ENCODE results near the gene NOS3. TPM values are rescaled to one million over a fixed set of nuclear protein-coding genes. Genes with fewer than 3 reads are reported as not detected.

The NOS3 gene
- total RNA-seq, 5 donors from 2014 or later (not counting 1 experiment from before 2014, with no cell fraction given) = 4.8 to 10.1 (median 5.0) TPM

DNA sequence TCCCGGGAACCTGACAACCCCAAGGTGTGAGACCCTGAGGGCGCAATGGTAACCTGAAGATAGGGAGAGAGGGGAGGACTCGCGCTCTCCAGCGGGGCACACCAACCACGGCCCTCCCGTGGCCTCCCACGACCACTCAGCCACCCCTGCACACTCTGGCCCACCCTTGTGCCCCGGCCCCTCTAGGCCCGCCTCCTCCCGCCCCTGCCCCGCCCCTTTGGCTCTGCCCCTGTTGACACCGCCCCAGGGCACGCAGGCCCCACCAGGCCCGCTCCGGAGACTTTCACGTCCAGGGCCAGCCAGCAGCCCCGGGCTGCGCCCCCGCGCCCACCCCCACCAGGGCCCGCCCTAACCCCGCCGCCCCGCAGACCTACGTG, 22.5 kb downstream of the NOS3 start:
- Histone ChIP-seq H3K9me3 (no peaks in the 10 kb centered on the region), H3K4me1 (ENCODE audit: control insufficient read depth in 1 of 2, extremely low read depth in 1 of 2, insufficient read depth in 2 of 2, low read length in 2 of 2) (peaks cover 48 to 98% of the 10 kb centered on the region in 2 experiments), H3K27me3 (replicated peaks in 1 of 2; ENCODE audit: control insufficient read depth in 2 of 2, extremely low read depth in 1 of 2, insufficient read depth in 2 of 2, low read length in 1 of 2) (peaks cover 0 to 13% of the 10 kb centered on the region in 2 experiments), H3K36me3 (ENCODE audit: control insufficient read depth in 2 of 2, extremely low read depth in 1 of 2, insufficient read depth in 1 of 2, low read length in 1 of 2) (no peaks in the 10 kb centered on the region), H3K27ac (ENCODE audit: low read length) (peak overlapping the region; percentile 95), H3K4me3 (ENCODE audit: control insufficient read depth in 1 of 2, extremely low read depth in 1 of 2, low read length in 1 of 2) (peak overlapping the region in 1 of 2 donors; percentile 30)
- DNase-seq = no peak
- POLR2A ChIA-PET = interaction anchor here (0.8 to 1.6 kb wide), 3 partner anchors 13 to 15 kb away, joined by 3 to 11 read pairs (median 10); partner anchors contain the start of gene ABCB8 (in 2 of the 2)
- 10% methylated on average over 14 of the region's 26 CpGs for WGBS (ENCODE audit: insufficient coverage)
- Mint-ChIP-seq H3K4me3 (peak overlapping the region; percentile 84 to 96 (median 90)), H3K9me3 (no peaks in the 10 kb centered on the region), H3K4me1 (peaks cover 76 to 92% (median 80%) of the 10 kb centered on the region in 3 donors), H3K36me3 (peaks cover 10% of the 10 kb centered on the region), H3K27ac (peak overlapping the region; percentile 95 to 98), H3K27me3 (peaks cover 0 to 3% of the 10 kb centered on the region in 2 donors)
- ATAC-seq (replicated peaks in 1 of 4) = peak in 1 of 4 experiments; percentile 4
- CTCF ChIA-PET = interaction anchor here in 1 of 2 donors (0.7 to 1.3 kb wide), 5 partner anchors 15 to 235 kb away, joined by 3 to 19 read pairs (median 3); partner anchors contain the start of gene ABCB8

DNA sequence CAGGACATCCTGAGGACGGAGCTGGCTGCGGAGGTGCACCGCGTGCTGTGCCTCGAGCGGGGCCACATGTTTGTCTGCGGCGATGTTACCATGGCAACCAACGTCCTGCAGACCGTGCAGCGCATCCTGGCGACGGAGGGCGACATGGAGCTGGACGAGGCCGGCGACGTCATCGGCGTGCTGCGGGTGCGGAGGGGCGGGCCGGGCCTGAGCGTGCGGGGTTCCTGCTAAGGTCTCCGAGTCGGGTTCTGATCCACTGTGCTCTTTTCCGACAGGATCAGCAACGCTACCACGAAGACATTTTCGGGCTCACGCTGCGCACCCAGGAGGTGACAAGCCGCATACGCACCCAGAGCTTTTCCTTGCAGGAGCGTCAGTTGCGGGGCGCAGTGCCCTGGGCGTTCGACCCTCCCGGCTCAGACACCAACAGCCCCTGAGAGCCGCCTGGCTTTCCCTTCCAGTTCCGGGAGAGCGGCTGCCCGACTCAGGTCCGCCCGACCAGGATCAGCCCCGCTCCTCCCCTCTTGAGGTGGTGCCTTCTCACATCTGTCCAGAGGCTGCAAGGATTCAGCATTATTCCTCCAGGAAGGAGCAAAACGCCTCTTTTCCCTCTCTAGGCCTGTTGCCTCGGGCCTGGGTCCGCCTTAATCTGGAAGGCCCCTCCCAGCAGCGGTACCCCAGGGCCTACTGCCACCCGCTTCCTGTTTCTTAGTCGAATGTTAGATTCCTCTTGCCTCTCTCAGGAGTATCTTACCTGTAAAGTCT, 23.1 kb downstream of the NOS3 start:
- POLR2A ChIA-PET = interaction anchor here (0.6 to 1.6 kb wide), 4 partner anchors 12 to 1410 kb away, joined by 3 to 11 read pairs (median 6); partner anchors contain the start of gene ABCB8 (in 2 of the 2)
- WGBS (ENCODE audit: insufficient coverage) = 10% methylated on average over 52 of the region's 55 CpGs
- H3K27ac ChIP-seq (ENCODE audit: low read length) = peak overlapping the region; percentile 95

DNA sequence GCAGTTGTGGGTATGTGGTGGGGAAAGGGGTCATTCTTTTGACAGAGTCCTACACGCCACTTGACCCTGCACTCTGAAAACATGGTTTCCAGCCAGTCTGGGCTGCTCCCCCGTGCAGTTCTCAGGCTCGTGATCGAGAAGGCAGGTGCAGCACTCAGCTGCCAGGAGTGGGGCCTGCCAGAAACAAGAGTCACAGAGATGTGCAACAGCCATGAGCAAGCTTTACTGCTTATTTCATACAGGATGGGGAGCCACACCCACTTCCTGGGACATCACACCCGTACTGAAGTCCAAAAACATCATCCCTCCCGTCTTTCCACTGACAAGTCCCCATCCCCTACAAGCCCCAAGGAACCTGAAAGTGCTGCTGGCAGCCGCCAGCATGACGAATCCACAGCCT, 24.1 kb downstream of the NOS3 start:
- ChIA-PET CTCF (interaction anchor here (0.6 to 1.3 kb wide), 3 partner anchors 13 to 26 kb away, joined by 3 to 4 read pairs (median 4); partner anchors contain the start of gene ABCB8 (in 1 of the 2)), POLR2A (interaction anchor here in 1 of 2 donors (0.5 to 1.6 kb wide), 3 partner anchors 11 to 611 kb away, joined by 3 to 10 read pairs (median 7); no protein-coding TSS in a partner anchor)
- Histone ChIP-seq H3K9me3 (no peaks in the 10 kb centered on the region), H3K36me3 (ENCODE audit: control insufficient read depth in 2 of 2, extremely low read depth in 1 of 2, insufficient read depth in 1 of 2, low read length in 1 of 2) (no peaks in the 10 kb centered on the region), H3K4me1 (ENCODE audit: control insufficient read depth in 1 of 2, extremely low read depth in 1 of 2, insufficient read depth in 2 of 2, low read length in 2 of 2) (peaks cover 43 to 94% of the 10 kb centered on the region in 2 experiments), H3K27ac (ENCODE audit: low read length) (peak overlapping the region; percentile 95), H3K27me3 (replicated peaks in 1 of 2; ENCODE audit: control insufficient read depth in 2 of 2, extremely low read depth in 1 of 2, insufficient read depth in 2 of 2, low read length in 1 of 2) (peaks cover 0 to 26% of the 10 kb centered on the region in 2 experiments), H3K4me3 (ENCODE audit: control insufficient read depth in 1 of 2, extremely low read depth in 1 of 2, low read length in 1 of 2) (no peak overlapping the region)
- WGBS (ENCODE audit: insufficient coverage) = 40% methylated on average over 8 of the region's 8 CpGs
- peaks cover 82 to 88% (median 86%) of the 10 kb centered on the region in 3 donors for H3K4me1 Mint-ChIP-seq
- no peaks in the 10 kb centered on the region for H3K9me3 Mint-ChIP-seq
- H3K36me3 Mint-ChIP-seq = peaks cover 10% of the 10 kb centered on the region
- ATAC-seq (replicated peaks in 1 of 4) = peak in 1 of 4 experiments; percentile 11
- peak overlapping the region; percentile 84 to 96 (median 90) for H3K4me3 Mint-ChIP-seq
- DNase-seq = peak in 7 of 35 experiments; percentile 20 to 52 (median 38)
- peak overlapping the region; percentile 98 to 100 for H3K27ac Mint-ChIP-seq
- peaks cover 0 to 11% of the 10 kb centered on the region in 2 donors for H3K27me3 Mint-ChIP-seq

More for the DNA sequence above, 23.1 kb downstream of the NOS3 start:
- peaks cover 78 to 90% (median 78%) of the 10 kb centered on the region in 3 donors for H3K4me1 Mint-ChIP-seq
- peaks cover 0 to 7% of the 10 kb centered on the region in 2 donors for H3K27me3 Mint-ChIP-seq
- CTCF ChIA-PET = interaction anchor here (0.6 to 1.3 kb wide), 8 partner anchors 14 to 235 kb away, joined by 3 to 19 read pairs (median 3); partner anchors contain the start of gene ABCB8 (in 1 of the 2)
- Histone ChIP-seq H3K4me1 (ENCODE audit: control insufficient read depth in 1 of 2, extremely low read depth in 1 of 2, insufficient read depth in 2 of 2, low read length in 2 of 2) (peaks cover 44 to 97% of the 10 kb centered on the region in 2 experiments), H3K4me3 (ENCODE audit: control insufficient read depth in 1 of 2, extremely low read depth in 1 of 2, low read length in 1 of 2) (peak overlapping the region; percentile 55 to 56), H3K9me3 (no peaks in the 10 kb centered on the region), H3K27me3 (replicated peaks in 1 of 2; ENCODE audit: control insufficient read depth in 2 of 2, extremely low read depth in 1 of 2, insufficient read depth in 2 of 2, low read length in 1 of 2) (peaks cover 0 to 15% of the 10 kb centered on the region in 2 experiments), H3K36me3 (ENCODE audit: control insufficient read depth in 2 of 2, extremely low read depth in 1 of 2, insufficient read depth in 1 of 2, low read length in 1 of 2) (no peaks in the 10 kb centered on the region)
- H3K36me3 Mint-ChIP-seq = peaks cover 10% of the 10 kb centered on the region
- ATAC-seq (replicated peaks in 1 of 4) (peak; percentile 56 to 75 (median 63)), DNase-seq (peak; percentile 66 to 98 (median 91))
- H3K27ac Mint-ChIP-seq = peak overlapping the region; percentile 98 to 100
- H3K4me3 Mint-ChIP-seq = peak overlapping the region; percentile 84 to 96 (median 90)
- no peaks in the 10 kb centered on the region for H3K9me3 Mint-ChIP-seq

- 89% methylated on average over 2 of the region's 5 CpGs for WGBS (ENCODE audit: insufficient coverage)
- H3K9me3 ChIP-seq = no peaks in the 10 kb centered on the region
- ChIA-PET CTCF (interaction anchor here in 1 of 2 donors (0.6 kb wide), 1 partner anchor 8 kb away, joined by 5 read pairs; the partner anchor contains the start of gene ATG9B), POLR2A (no interaction called here)
- Mint-ChIP-seq H3K4me3 (peak overlapping the region in 1 of 3 donors; percentile 84), H3K27me3 (peaks cover 0 to 13% of the 10 kb centered on the region in 2 donors), H3K36me3 (peaks cover 10% of the 10 kb centered on the region), H3K9me3 (no peaks in the 10 kb centered on the region), H3K4me1 (peaks cover 72 to 80% (median 80%) of the 10 kb centered on the region in 3 donors), H3K27ac (peak overlapping the region; percentile 98 to 100)
- peaks cover 33 to 84% of the 10 kb centered on the region in 2 experiments for H3K4me1 ChIP-seq (ENCODE audit: control insufficient read depth in 1 of 2, extremely low read depth in 1 of 2, insufficient read depth in 2 of 2, low read length in 2 of 2)
- peaks cover 5 to 34% of the 10 kb centered on the region in 2 experiments for H3K27me3 ChIP-seq (replicated peaks in 1 of 2; ENCODE audit: control insufficient read depth in 2 of 2, extremely low read depth in 1 of 2, insufficient read depth in 2 of 2, low read length in 1 of 2)
- no peak overlapping the region for H3K4me3 ChIP-seq (ENCODE audit: control insufficient read depth in 1 of 2, extremely low read depth in 1 of 2, low read length in 1 of 2)
- no peaks in the 10 kb centered on the region for H3K36me3 ChIP-seq (ENCODE audit: control insufficient read depth in 2 of 2, extremely low read depth in 1 of 2, insufficient read depth in 1 of 2, low read length in 1 of 2)
- ATAC-seq (replicated peaks in 1 of 4) = no peak
- peak overlapping the region; percentile 95 for H3K27ac ChIP-seq (ENCODE audit: low read length)
- no peak for DNase-seq
Measured at GRCh38 chr7:151015967-151016366, 25.1 kb downstream of the NOS3 start.

GRCh38 chr7:151016505-151016904, 25.7 kb downstream of the NOS3 start:
- Mint-ChIP-seq H3K27me3 (peaks cover 0 to 16% of the 10 kb centered on the region in 2 donors), H3K9me3 (no peaks in the 10 kb centered on the region), H3K36me3 (peaks cover 10% of the 10 kb centered on the region), H3K4me3 (peak overlapping the region in 1 of 3 donors; percentile 84), H3K27ac (peak overlapping the region; percentile 98 to 100), H3K4me1 (peaks cover 69 to 76% (median 76%) of the 10 kb centered on the region in 3 donors)
- ATAC-seq (replicated peaks in 1 of 4) (no peak), DNase-seq (no peak)
- Histone ChIP-seq H3K4me1 (ENCODE audit: control insufficient read depth in 1 of 2, extremely low read depth in 1 of 2, insufficient read depth in 2 of 2, low read length in 2 of 2) (peaks cover 32 to 79% of the 10 kb centered on the region in 2 experiments), H3K9me3 (no peaks in the 10 kb centered on the region), H3K27ac (ENCODE audit: low read length) (no peak overlapping the region), H3K4me3 (ENCODE audit: control insufficient read depth in 1 of 2, extremely low read depth in 1 of 2, low read length in 1 of 2) (no peak overlapping the region), H3K36me3 (ENCODE audit: control insufficient read depth in 2 of 2, extremely low read depth in 1 of 2, insufficient read depth in 1 of 2, low read length in 1 of 2) (no peaks in the 10 kb centered on the region), H3K27me3 (replicated peaks in 1 of 2; ENCODE audit: control insufficient read depth in 2 of 2, extremely low read depth in 1 of 2, insufficient read depth in 2 of 2, low read length in 1 of 2) (peaks cover 5 to 39% of the 10 kb centered on the region in 2 experiments)
- ChIA-PET POLR2A (no interaction called here), CTCF (interaction anchor here in 1 of 2 donors (1.0 to 3.8 kb wide), 2 partner anchors 9 to 12 kb away, joined by 4 to 19 read pairs; partner anchors contain the start of gene ABCB8)
- WGBS (ENCODE audit: insufficient coverage) = 94% methylated on average over 5 of the region's 8 CpGs

DNA sequence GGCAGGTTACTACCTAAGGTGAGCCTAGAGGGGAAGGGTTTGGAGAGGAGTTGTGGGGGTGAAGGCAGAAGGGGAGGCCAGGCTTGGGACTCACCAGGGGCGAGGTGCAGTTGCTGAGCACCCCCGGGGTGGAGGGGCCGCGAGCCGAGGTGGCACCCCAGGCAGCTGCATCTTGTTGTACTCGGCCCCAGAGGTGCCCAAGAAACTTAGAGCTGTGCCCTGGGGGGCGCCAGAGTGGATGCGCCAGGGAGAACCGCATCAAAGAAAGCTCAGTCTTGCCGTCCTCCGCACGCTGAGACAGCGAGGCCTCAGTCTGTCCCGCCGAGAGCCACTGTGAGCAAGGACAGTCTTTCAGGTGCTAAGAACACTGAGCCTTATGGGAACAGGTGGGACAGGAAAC, 26.1 kb downstream of the NOS3 start:
- peaks cover 32 to 75% of the 10 kb centered on the region in 2 experiments for H3K4me1 ChIP-seq (ENCODE audit: control insufficient read depth in 1 of 2, extremely low read depth in 1 of 2, insufficient read depth in 2 of 2, low read length in 2 of 2)
- H3K9me3 Mint-ChIP-seq = no peaks in the 10 kb centered on the region
- H3K27me3 Mint-ChIP-seq = peaks cover 0 to 16% of the 10 kb centered on the region in 2 donors
- no peaks in the 10 kb centered on the region for H3K9me3 ChIP-seq
- H3K36me3 Mint-ChIP-seq = peaks cover 10% of the 10 kb centered on the region
- H3K4me1 Mint-ChIP-seq = peaks cover 64 to 72% (median 71%) of the 10 kb centered on the region in 3 donors
- no peak overlapping the region for H3K27ac ChIP-seq (ENCODE audit: low read length)
- ATAC-seq (replicated peaks in 1 of 4) (no peak), DNase-seq (peak in 1 of 35 experiments; percentile 38)
- CTCF ChIA-PET = interaction anchor here in 1 of 2 donors (1.0 to 3.8 kb wide), 2 partner anchors 9 to 11 kb away, joined by 4 to 19 read pairs; partner anchors contain the start of gene ABCB8
- POLR2A ChIA-PET = no interaction called here
- peak overlapping the region in 2 of 3 donors; percentile 83 to 84 for H3K4me3 Mint-ChIP-seq
- 81% methylated on average over 15 of the region's 15 CpGs for WGBS (ENCODE audit: insufficient coverage)
- H3K27ac Mint-ChIP-seq = peak overlapping the region; percentile 66 to 98
- H3K36me3 ChIP-seq (ENCODE audit: control insufficient read depth in 2 of 2, extremely low read depth in 1 of 2, insufficient read depth in 1 of 2, low read length in 1 of 2) = no peaks in the 10 kb centered on the region
- H3K27me3 ChIP-seq (replicated peaks in 1 of 2; ENCODE audit: control insufficient read depth in 2 of 2, extremely low read depth in 1 of 2, insufficient read depth in 2 of 2, low read length in 1 of 2) = peaks cover 5 to 40% of the 10 kb centered on the region in 2 experiments
- no peak overlapping the region for H3K4me3 ChIP-seq (ENCODE audit: control insufficient read depth in 1 of 2, extremely low read depth in 1 of 2, low read length in 1 of 2)

Data from T-cell (primary cell).